Measurements from ENCODE around the gene CFH.
"Not testable (repeated sequence)": the region's sequence is repeated elsewhere in the genome, so short reads cannot be mapped to it uniquely, and the experiment has no call there.

The CFH gene

DNA sequence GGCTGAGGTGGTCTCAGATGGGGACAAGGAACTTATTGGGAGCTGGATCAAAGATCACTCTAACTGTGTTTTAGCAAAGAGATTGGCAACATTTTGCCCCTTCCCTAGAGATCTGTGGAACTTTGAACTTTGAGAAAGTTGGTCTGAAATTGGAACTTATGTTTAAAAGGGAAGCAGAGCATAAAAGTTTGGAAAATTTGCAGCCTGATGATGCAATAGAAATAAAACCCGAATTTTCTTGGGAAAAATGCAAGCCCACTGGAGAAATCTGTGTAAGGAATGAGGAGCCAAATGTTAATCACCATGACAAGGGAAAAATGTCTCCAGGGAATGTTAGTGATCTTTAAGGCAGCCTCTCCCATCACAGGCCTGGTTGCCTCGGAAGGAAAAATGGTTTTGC lies 17.2 kb downstream of the CFH start:
- no peak for DNase-seq

DNA sequence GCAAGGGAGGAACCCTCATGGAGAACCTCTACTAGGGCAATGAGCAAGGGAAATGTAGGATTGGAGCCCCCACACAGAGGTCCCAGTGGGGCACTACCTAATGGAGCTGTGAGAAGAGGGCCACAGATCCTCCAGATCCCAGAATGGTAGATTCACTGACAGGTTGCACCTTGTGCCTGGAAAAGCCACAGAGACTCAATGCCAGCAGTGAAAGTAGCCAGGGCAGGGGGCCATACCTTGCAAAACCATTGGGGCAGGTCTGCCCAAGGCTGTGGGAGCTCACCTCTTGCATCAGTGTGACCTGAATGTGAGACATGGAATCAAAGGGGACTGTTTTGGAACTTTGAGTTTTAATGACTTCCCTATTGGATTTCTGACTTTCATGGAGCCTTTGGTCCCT lies 17.9 kb downstream of the CFH start:
- DNase-seq, result no peak

DNA sequence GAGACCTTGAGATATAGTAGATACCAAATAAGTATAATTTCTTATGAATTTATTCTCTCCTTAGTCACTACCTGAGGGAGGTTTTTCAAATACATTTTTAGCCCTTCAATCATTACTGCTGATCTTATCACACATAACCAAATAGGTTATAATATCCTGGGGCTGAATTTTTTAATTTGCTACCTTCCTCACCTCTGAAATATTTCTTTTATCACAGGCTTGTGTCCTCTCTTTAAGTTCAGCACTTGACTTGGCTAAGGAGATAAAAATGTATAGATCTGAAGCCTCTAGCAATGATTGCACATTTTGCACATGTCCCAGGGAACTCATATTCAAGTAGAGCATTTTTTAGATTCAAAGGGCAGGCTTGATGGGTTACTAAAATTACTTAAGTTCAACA lies 23.1 kb downstream of the CFH start:
- DNase-seq, result no peak

DNA sequence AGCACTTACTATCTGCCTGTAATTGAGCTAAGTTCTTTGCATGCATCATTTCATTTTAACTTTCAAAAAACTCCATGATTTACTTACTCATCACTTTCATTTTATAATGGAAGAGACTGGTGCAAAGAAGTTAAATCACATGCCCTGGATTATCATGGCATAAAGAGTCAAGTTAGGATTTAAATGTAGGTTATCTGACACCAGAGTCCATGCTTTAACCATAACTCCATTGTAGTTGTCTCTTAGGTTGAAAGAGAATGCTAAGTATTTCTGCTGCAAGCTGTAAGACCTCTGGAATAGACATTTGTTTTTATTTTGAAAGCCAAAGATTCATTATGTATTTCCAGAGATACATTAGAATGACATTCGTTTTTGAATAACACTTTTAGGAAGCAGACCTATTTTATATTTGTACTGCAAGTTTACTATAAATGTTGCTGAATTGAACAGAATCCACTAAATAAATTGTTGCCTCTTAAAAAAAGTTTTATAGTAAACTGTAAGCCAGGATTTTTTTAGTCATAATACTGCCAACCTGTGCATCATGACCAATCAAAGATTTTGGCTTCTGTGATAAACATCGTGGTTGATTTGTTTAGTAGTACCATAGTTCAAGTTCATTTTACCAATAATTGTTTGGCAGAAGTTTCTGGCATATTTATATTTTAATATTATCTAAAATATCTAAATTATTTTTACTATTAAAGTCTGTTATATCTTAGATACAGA lies 26.1 kb downstream of the CFH start:
- no peak for DNase-seq

DNA sequence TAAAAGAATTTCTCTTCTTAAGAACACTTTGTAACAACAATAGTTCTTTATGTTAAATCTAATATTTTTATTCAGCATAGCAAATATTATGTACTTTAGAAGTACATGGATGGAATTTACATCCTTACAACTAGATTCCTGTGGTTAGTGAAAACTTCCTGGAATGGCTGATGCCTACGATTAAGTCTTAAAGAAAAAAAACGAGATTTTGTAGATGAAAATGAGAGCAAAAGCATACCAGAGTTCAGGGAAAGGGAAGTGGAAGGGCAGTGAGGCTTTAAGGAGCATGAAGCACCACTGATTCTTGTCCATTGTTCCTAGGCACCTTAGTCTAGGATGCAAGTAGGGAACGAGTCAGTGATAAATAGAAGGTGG lies 26.7 kb downstream of the CFH start:
- DNase-seq, result no peak

DNA sequence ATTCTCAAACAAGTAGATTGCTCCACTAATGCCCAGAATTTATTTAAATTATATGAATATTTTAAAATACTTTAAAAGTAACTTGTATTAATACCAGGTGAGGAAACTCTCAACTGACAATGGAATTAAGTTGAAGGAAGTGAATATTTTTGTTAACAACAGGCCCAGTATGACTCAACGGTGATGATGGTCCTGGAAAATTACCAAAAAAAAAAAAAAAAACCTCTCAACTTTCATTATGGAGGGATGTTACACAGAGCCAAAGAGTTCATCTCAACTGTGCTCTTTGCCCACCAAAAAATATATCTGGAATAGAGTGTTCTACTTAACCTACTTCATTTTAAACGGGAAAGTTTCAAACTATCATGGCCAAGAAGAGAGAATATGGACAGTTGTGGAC lies 28.3 kb downstream of the CFH start:
- no peak for DNase-seq

DNA sequence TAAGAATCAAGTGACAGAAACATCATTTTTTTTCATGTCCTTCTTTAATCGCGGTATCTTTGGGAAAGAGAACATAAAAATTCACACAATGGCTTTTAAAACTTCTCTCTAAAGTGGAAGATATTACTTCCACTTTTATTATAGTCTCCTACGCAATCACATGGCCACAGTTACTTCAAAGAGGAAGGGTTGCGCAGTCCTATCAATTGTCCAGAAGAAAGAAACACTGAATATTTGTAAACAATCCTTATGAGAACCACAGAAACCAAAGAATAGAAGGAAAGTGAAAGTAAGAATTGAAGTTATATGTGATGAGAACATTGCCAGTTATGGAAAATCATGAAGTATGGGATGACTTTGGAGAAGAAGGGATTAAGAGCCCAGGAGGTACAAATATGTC lies 32.6 kb downstream of the CFH start:
- DNase-seq, result no peak

DNA sequence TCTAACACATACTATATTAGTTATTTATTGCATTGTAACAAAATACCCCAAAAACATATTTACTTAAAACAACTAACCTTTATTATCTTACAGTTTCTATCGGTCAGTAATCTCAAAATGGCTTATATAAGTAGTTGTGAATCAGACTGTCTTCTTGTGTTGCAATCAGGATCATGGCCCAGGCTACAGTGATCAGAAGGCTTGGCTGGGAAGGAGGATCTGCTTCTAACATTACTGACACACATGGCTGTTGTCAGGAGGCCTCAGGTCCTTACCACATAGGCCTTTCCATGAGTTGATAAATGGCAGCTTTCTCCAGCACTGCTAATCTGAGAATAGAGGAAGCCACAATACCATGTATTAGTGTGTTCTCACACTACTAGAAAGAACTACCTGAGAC lies 33.7 kb downstream of the CFH start:
- no peak for DNase-seq

DNA sequence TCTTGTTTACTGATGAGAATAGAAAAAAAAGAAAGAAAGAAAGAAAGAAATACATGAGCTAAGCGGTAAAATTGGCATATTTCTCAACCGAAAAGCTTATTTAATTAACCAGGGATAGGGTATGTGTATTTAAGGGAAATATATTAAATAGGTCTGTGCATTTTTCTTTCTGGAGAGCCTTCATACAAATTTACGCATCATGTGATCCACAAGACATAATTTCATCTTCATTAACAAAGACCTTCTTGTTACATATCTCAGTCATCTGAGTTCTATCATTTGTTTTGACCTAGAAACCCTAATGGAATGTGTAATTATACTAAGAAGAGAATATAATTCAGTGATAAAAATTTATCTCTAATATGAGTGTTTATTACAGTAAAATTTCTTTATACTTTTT lies 37.2 kb downstream of the CFH start:
- no peak for DNase-seq

DNA sequence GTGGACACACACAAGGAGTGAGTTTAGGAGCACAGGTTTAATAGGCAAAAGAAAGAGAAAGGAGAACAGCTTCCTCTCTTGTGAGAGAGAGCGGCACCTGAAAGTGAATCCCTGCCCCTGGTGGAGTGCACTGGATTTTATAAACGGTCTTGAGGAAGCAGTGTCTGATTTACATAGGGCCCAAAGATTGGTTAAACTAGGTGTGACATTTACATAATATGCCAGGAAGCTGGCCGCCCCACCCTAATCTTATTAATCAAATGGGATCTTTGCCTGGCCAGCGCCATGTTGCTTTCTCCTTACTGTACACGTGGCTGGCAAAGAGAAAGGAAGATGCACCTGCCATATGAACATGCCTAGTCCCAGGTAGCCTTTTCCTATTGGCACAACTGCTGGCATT lies 38.7 kb downstream of the CFH start:
- DNase-seq, result no peak

DNA sequence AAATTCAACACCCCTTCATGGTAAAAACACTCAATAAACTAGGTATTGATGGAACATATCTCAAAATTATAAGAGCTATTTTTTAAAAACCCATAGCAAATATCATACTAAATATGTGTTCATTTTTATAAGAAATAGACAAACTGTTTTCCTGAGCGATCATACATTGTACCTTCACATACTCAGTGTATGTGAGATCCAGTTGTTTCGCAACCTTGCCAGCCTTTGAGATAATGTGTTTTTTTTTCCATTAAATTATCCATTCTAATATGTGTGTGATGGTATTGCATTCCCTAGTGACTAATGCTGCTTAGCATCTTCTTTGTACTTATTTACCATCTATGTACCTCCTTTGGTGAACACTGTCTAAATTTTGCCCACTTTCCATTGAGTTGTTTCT lies 47.1 kb downstream of the CFH start:
- no peak for DNase-seq

DNA sequence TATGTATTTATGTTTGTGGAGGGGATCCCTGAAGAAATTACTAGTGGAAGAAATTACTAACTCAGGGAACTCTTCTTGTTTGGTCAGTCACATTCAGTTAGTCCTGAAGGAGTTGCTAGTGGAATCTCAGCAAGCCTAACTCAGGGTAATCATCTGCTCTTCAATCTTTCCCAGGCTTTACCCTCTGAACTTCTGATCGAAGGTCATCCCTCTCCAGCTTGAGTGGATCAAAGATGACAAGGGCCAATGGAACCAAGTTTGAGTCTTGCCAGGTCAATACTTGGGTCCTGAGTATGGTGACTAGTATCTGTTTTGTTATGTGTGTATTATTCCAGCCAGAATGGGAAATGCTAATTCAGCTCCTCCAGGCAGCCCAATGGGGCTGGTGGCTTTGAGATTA lies 49.3 kb downstream of the CFH start:
- DNase-seq, result no peak

DNA sequence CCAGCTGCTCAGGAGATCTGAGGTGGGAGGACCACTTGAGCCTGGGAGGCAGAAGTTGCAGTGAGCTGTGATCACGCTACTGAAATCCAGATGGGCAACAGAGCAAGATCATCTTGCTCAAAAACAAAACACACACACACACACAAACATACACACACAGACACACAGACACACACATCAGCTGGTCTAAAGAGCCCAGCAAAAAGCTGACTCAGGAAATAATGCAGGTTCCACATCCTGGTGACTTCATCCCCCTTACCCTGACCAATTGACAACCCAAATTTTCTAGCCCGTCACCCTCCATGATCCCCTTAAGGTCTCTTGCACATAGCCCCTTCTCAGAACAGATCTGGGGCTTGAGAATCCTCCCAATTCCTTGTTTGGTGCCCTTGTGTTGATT lies 58.0 kb downstream of the CFH start:
- not testable (repeated sequence) for DNase-seq

DNA sequence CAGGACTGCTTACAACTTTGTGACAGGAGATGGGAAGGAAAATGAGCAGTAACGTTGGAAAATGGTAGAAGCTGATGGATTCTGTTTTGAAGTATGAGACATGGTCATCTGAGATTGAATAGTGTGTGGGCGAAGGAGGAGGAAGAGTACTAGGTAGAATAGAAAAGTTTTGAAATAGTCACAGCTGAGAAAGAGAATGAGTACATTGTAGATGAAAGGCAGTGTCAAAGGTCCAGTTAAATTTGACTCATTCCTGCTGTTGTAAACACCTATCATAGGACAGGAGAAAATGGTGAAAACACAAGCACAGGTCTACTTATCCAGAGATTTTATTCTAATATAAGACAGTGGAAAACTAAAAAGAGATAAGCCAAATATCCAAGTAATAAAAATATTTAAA lies 66.0 kb downstream of the CFH start:
- no peak for DNase-seq

DNA sequence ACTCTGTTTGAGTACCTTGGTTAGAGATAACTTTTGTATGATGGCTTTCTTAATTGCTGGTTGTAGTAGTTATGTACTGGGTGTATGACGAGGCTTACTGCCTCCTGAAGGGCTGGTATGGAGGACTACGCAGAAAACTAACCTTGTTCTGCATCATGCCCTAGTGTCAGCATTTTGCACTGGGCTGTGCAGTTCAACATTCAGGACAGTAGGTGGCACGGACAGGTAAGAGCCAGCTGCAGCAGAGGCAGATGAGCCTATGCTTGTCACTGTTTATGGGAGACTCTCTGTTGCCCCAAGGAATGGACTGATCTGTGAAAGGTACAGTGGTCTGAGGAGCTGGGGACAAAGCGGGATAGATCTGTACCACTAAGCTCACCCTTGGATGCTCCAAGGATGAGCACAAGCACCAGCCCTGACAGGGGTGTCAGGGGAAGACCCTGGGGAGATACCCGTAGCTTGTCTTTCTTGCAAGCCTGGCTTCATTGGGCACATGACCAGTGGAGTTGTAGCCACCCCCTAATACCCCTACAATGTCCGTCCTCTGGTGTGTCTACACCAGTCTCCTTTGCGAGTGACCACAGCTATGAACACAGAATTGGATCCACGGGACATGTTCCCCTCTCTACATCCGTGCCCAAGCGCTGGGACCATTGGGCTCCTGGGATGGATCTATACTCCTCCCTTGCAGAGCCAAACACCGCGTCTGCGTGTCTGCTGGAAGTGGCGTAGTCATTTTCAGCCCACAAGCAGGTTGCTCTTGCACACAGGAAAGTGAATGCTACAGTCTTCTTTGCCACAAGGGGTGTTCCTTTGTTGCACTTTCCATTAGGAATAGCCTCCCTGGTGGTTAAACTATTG lies 71.7 kb downstream of the CFH start:
- no peak for DNase-seq

DNA sequence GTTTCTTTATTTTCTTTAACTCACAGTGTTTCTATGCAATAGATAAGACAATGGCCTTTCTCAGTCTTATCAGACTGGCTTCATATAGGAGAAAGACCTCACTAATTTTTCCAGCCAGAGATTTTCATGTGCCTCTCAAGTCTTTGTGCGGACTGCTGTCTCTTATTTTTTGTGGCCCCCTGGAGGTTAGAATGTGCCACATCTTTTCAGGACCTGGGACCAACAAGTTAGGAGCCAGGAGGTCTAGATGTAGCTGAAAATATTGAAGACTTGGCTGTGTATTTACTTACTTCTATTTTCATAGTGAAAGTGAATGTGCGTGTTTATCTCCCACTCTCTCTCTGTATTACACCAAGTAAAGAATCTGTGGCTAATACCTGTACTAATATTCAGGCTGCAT lies 80.7 kb downstream of the CFH start:
- no peak for DNase-seq

DNA sequence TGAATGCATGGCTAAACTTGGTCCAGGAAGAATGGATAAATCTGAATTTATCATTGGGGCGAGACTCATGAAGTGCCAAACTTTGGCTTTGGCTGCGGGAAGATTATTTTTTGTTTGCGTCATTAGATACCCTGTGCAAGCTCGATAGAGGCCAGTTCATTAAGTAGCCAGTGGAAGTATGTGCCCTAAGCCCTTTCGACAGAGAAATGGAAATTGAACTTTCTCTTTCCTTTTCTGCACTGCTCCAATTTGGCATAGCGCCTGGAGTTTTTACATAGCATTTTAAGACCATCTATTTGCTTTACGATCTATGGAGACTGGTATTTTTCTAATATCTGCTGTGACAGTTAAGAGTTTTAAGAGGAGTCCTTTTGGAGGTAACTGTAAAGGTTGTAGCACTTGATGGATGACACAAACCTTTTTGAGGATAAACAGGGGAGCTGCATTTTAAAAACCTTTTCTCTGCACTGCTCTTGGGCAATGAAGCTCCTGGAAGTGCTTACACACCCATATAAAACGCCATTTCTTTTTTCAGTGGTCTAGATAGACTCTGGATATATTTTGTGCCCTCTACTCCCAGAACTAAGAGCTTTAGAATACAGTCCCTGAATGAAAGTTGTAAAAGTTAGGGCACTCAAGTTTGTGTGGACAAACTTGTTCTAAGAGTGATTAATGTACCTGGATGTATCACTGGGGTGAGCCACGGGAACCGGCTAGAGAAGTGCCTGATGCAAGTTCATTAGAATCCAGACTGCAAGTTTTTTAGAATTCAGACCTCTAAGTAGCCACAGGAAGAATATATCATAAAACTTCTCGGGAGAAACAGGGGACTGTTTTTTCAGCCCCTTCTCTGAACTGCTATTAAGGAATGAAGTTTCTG lies 81.5 kb downstream of the CFH start:
- DNase-seq, result no peak

DNA sequence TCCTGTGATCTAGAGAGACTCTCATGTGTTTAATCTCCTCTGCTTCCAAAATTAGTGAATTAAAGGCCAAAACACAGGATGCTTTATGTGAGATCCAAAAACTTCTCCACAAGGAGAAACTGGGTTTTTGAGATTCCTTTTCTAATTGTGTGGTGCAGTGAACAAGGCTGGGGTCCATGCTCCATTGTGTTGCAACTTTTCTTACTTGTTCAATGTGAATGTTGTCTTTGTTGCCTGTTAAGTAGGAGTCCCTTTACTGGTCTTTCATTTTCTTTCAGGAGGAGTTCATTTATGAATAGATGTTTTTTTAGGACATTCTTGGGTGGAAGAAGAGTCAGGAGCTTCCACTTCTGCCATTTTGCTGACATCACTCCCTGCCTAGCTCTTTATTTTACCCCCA lies 82.2 kb downstream of the CFH start:
- no peak for DNase-seq

DNA sequence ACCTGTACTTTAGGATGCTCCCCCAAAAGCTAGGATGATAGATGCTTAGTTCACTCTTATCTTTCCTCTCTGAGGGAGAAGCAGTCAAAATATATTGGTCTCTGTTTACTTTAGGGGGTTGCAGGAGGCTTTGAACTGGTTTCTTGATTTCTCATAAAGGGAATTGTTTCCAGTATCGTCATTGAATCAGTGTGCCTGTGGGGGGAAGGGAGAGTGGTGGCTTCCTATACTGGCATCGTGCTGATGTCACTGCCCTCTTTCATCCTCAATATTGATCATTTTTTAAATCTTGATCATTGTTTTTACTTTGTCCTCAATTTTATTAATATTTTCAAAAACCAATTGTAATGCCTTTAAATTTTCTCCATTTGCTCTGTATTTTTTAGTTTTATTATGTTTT lies 82.6 kb downstream of the CFH start:
- no peak for DNase-seq

DNA sequence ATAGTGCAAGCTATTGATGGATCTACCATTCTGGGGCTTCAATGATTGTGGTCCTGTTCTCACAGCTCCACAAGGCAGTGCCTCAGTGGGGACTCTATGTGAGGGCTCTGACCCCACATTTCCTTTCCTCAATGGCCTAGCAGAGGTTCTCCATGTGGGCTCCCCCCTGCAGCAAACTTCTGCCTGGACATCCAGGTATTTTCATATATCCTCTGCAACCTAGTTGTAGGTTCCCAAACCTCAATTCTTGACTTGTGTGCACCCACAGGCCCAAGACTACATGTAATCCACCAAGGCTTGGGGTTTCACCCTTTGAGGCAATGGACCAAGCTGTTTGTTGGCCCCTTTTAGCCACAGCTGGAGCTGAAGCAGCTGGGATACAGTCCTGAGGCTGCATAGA lies 86.9 kb downstream of the CFH start:
- DNase-seq, result no peak

DNA sequence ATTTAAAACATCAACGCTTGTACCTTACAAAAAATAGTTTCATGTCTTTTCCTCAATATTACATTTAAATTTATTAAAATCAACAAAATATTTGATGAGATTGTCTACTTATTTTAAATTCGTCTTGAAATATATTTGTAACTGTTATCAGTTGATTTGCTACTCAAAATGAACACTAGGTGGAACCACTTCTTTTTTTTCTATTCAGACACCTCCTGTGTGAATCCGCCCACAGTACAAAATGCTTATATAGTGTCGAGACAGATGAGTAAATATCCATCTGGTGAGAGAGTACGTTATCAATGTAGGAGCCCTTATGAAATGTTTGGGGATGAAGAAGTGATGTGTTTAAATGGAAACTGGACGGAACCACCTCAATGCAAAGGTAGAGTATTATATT lies 91.4 kb downstream of the CFH start:
- DNase-seq, result not testable (repeated sequence)

DNA sequence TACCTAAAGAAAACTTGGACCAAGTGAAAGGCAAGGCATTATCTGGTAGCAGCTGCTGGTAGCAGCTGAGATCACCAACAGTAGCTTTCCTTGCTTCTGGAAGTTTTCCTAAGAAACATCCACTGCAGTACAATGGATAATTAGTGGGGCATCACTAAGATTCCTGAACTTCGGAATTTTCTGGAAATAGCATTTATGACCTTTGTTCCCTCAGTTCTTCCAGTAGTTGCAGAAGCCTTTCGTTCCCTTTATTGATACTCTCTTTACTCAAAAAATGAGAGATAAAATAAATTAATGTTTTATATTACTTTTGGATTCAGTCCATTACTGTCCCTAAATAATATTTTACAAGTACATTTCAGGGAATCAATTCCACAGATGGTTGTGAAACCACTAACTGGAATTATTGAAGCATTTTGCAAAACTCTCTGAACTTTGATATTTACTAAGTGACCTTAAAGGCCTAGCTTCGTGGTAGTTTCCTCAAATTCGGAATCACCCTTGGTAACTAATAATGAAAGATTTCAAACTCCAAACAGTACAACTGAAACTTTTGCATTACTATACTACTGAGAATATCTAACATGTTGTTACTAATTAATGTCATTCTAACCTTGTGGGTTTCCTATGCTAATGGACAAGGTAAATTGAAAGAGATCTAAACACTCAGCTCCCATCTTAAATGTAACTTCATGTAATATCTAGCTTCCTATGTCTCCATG lies 113.3 kb downstream of the CFH start:
- DNase-seq, result not testable (repeated sequence)

DNA sequence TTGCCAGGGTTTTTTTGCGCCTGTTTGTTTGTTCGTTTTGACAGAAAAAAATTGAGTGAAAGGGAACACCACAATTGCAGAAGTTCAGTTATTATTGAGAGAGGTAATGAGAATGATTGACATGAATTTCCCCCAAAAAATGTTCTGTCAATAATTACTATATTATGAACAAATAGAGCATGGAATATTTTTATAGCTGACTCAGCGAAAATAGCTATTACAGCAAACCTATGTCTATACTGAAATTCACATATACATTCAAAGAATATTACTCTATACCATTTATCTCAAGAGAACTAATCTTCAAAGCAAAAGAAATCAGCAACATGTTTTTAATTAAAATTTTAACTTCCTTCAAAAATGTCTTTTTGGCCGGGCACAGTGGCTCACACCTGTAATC lies 118.0 kb downstream of the CFH start:
- not testable (repeated sequence) for DNase-seq

Measured in activated CD4-positive, CD25-positive, alpha-beta regulatory T cell treated with anti-CD3 and anti-CD28 coated beads, Interleukin-2, amount 50 U/mL, for 72 hours (primary cell).